Measurements from ENCODE around the gene CACNB3. TPM values are rescaled to one million over a fixed set of nuclear protein-coding genes. Genes with fewer than 3 reads are reported as not detected.

CACNB3 gene
- 10 to 100 TPM; 11.8 to 23.8 TPM for total RNA-seq
- long read RNA-seq, donor 1, partial matches to known transcripts: 4 of 5 reads
- long read RNA-seq, donor 1, other reads (novel, unspliced or antisense): 1 of 5 reads
- long read RNA-seq, donor 2, partial matches to known transcripts: 6 of 15 reads
- long read RNA-seq, donor 2, other reads (novel, unspliced or antisense): 8 of 15 reads

- peak; percentile 90 for DNase-seq (ENCODE audit: low spot score)
- intact Hi-C loops (cut with DNase I): no loop called here
These were observed at the start of gene CACNB3 for GRCh38 chr12:48817873-48818830. Gene CACNB3, plus strand, starts transcription at chr12:48818496. Its CDS starts 434 bp downstream, at chr12:48818930.

- intact Hi-C loops (cut with DNase I): loop anchor here in 1 of 2 donors (5.0 kb wide), 1 partner anchor 244 kb away; no protein-coding TSS in a partner anchor
- no peak for DNase-seq (ENCODE audit: low spot score)
These were observed 49.6 kb upstream of the CACNB3 start for GRCh38 chr12:48768736-48769135.

GRCh38 chr12:48770756-48771155 is 47.5 kb upstream of the CACNB3 start:
- DNase-seq (ENCODE audit: low spot score): no peak
- intact Hi-C loops (cut with DNase I): no loop called here

GRCh38 chr12:48771588-48772112 is 46.6 kb upstream of the CACNB3 start:
- DNase-seq (ENCODE audit: low spot score): no peak
- intact Hi-C loops (cut with DNase I): no loop called here

- intact Hi-C loops (cut with DNase I): no loop called here
- DNase-seq (ENCODE audit: low spot score): peak; percentile 71
These were observed 44.6 kb upstream of the CACNB3 start for GRCh38 chr12:48773686-48774085.

GRCh38 chr12:48774516-48774915 is 43.8 kb upstream of the CACNB3 start:
- intact Hi-C loops (cut with DNase I): no loop called here
- DNase-seq (ENCODE audit: low spot score): no peak

- DNase-seq (ENCODE audit: low spot score): no peak
These were observed 43.0 kb upstream of the CACNB3 start for GRCh38 chr12:48775299-48775698.

GRCh38 chr12:48775991-48776649 is 42.2 kb upstream of the CACNB3 start:
- no peak for DNase-seq (ENCODE audit: low spot score)

More at GRCh38 chr12:48775299-48775698, 43.0 kb upstream of the CACNB3 start:
- intact Hi-C loops (cut with DNase I): loop anchor here in 1 of 2 donors (5.0 kb wide), 1 partner anchor 818 kb away; no protein-coding TSS in a partner anchor

GRCh38 chr12:48776956-48777355 is 41.3 kb upstream of the CACNB3 start:
- no peak for DNase-seq (ENCODE audit: low spot score)
- intact Hi-C loops (cut with DNase I): loop anchor here in 1 of 2 donors (5.0 kb wide), 1 partner anchor 820 kb away; no protein-coding TSS in a partner anchor

More at GRCh38 chr12:48775991-48776649, 42.2 kb upstream of the CACNB3 start:
- intact Hi-C loops (cut with DNase I): loop anchor here in 1 of 2 donors (5.0 kb wide), 1 partner anchor 819 kb away; no protein-coding TSS in a partner anchor

- no peak for DNase-seq (ENCODE audit: low spot score)
- intact Hi-C loops (cut with DNase I): loop anchor here in 1 of 2 donors (5.0 kb wide), 1 partner anchor 820 kb away; no protein-coding TSS in a partner anchor
These were observed 40.5 kb upstream of the CACNB3 start for GRCh38 chr12:48777501-48778400.

GRCh38 chr12:48779869-48780268 is 38.4 kb upstream of the CACNB3 start:
- intact Hi-C loops (cut with DNase I): loop anchor here in 1 of 2 donors (5.0 kb wide), 1 partner anchor 823 kb away; no protein-coding TSS in a partner anchor
- DNase-seq (ENCODE audit: low spot score): peak; percentile 89

GRCh38 chr12:48780381-48781025 is 37.8 kb upstream of the CACNB3 start:
- intact Hi-C loops (cut with DNase I): no loop called here
- no peak for DNase-seq (ENCODE audit: low spot score)

- no peak for DNase-seq (ENCODE audit: low spot score)
- intact Hi-C loops (cut with DNase I): no loop called here
These were observed 36.4 kb upstream of the CACNB3 start for GRCh38 chr12:48781750-48782456.

GRCh38 chr12:48782457-48783395 is 35.6 kb upstream of the CACNB3 start:
- intact Hi-C loops (cut with DNase I): no loop called here
- no peak for DNase-seq (ENCODE audit: low spot score)

- intact Hi-C loops (cut with DNase I): no loop called here
These were observed 34.9 kb upstream of the CACNB3 start for GRCh38 chr12:48783432-48783831.

More at GRCh38 chr12:48783432-48783831, 34.9 kb upstream of the CACNB3 start:
- no peak for DNase-seq (ENCODE audit: low spot score)
